CD4-positive, alpha-beta T cell (primary cell): ENCODE data around the gene LRRC34. TPM values are rescaled to one million over a fixed set of nuclear protein-coding genes. Genes with fewer than 3 reads are reported as not detected.

Experiments used
- ATAC-seq: fragments of 200-7000 bp; cut with Tn5 transposase; one replicate; pipeline ENCODE4 v1.10.0; 2022; ENCODE audit warnings: mild to moderate bottlenecking; ENCODE audit not compliant: poor library complexity
- CTCF ChIA-PET: fragments of 350-600 bp; sonication (Branson Sonifier 250); formaldehyde crosslinking; loops from one replicate; lab custom pipeline; 2021; ENCODE audit warnings: antibody characterized with exemption, inconsistent platforms; lab: Charles Lee
- POLR2A ChIA-PET: fragments of 350-600 bp; sonication (Branson Sonifier 250); formaldehyde crosslinking; loops from one replicate; lab custom pipeline; 2021; ENCODE audit warnings: antibody characterized with exemption, inconsistent platforms; lab: Charles Lee
- DNase-seq, 14 experiments: peaks; one replicate each; pipeline ENCODE4 v3.0.0-alpha.2; 2013 to 2020; ENCODE audit warnings: mixed read lengths in 2 of 14
- H3K27ac ChIP-seq, 2 donors: one replicate each; pipeline versions ENCODE4 v1.5.1 to v1.7.0; 2013; ENCODE audit warnings: low read length in 2 of 2, low read depth in 1 of 2, mild to moderate bottlenecking in 1 of 2
- H3K27me3 ChIP-seq, 2 experiments: 1 replicate in 1 of 2; 2 replicates in 1 of 2; pipeline versions ENCODE4 v1.6.1 to v1.7.0; 2013; ENCODE audit warnings: low read length in 2 of 2, control low read depth in 1 of 2, mild to moderate bottlenecking in 1 of 2, moderate library complexity in 1 of 2; ENCODE audit not compliant: insufficient read depth in 2 of 2, control insufficient read depth in 1 of 2
- H3K36me3 ChIP-seq: one replicate; pipeline ENCODE4 v1.6.1; 2013; ENCODE audit warnings: low read length, control low read depth; ENCODE audit not compliant: insufficient read depth
- H3K4me1 ChIP-seq: one replicate; pipeline ENCODE4 v1.6.1; 2013; ENCODE audit warnings: low read length, control low read depth; ENCODE audit not compliant: insufficient read depth
- H3K4me3 ChIP-seq: one replicate; pipeline ENCODE4 v1.5.1; 2013; ENCODE audit warnings: mild to moderate bottlenecking, low read length, moderate library complexity
- H3K9me3 ChIP-seq, 2 experiments: 1 replicate in 1 of 2; 2 replicates in 1 of 2; pipeline versions ENCODE4 v1.6.1 to v1.7.0; 2013; ENCODE audit warnings: low read length in 2 of 2, mild to moderate bottlenecking in 2 of 2, control low read depth in 1 of 2, moderate library complexity in 1 of 2; ENCODE audit not compliant: control insufficient read depth in 1 of 2, insufficient read depth in 1 of 2
- H3K27ac Mint-ChIP-seq: one replicate; pipeline ENCODE4 v1.8.0; 2020; ENCODE audit warnings: mixed read lengths
- H3K27me3 Mint-ChIP-seq: one replicate; pipeline ENCODE4 v1.8.0; 2021; ENCODE audit warnings: mixed read lengths
- H3K36me3 Mint-ChIP-seq: one replicate; pipeline ENCODE4 v1.8.0; 2021; ENCODE audit warnings: low read depth, mixed read lengths
- H3K4me1 Mint-ChIP-seq: one replicate; pipeline ENCODE4 v1.8.0; 2021; ENCODE audit warnings: low read depth, mixed read lengths
- H3K4me3 Mint-ChIP-seq: one replicate; pipeline ENCODE4 v1.8.0; 2020; ENCODE audit warnings: mild to moderate bottlenecking, mixed read lengths
- H3K9me3 Mint-ChIP-seq: one replicate; pipeline ENCODE4 v1.8.0; 2020; ENCODE audit warnings: mixed read lengths
- intact Hi-C, 2 experiments: fragments of 100-400 bp; cut with DNase I in 1 of 2; cut with micrococcal nuclease in 1 of 2; formaldehyde crosslinking; loops; one replicate each; pipeline versions ENCODE4 v1.15.1 to v1.9.0; 2023 to 2025; cut with DNase I, micrococcal nuclease
- total RNA-seq, 174 experiments: library from RNA in 2 of 174; stranded (reverse) in 2 of 174; gene quantifications; one replicate each; pipeline ENCODE4 v1.2.3 and lab custom pipeline; 2021 to 2026
- TF ChIP-seq, protein P1 (sequence below): fragments of 200-600 bp; IDR thresholded peaks from one replicate; pipeline ENCODE4 v1.8.0; 2022; ENCODE audit warnings: antibody characterized with exemption, mild to moderate bottlenecking

LRRC34 gene
- total RNA-seq, 2 experiments from 2014 or later = 0.22 to 0.52 TPM

DNA sequence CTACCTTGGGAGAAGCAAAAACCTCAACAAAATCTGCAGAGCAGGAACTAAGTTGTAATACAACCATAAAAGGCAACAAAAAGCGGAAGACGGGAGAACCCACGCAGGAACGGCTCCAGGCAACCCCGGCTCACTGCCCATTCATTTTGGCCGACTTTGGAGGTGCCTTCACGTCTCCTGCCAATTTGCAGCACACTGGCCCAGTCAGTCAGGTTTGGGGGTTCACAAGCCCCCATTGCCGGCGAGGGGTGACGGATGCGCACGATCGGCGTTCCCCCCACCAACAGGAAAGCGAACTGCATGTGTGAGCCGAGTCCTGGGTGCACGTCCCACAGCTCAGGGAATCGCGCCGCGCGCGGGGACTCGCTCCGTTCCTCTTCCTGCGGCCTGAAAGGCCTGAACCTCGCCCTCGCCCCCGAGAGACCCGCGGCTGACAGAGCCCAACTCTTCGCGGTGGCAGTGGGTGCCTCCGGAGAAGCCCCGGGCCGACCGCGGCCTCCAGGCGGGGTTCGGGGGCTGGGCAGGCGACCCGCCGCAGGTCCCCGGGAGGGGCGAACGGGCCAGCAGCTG is 48.3 kb downstream of the LRRC34 start:
- Mint-ChIP-seq H3K27ac (peak overlapping the region; percentile 97), H3K27me3 (no peaks in the 10 kb centered on the region), H3K4me1 (peaks cover 38% of the 10 kb centered on the region), H3K9me3 (peaks cover 2% of the 10 kb centered on the region), H3K36me3 (peaks cover 7% of the 10 kb centered on the region), H3K4me3 (peak overlapping the region; percentile 98)
- peaks cover 27% of the 10 kb centered on the region for H3K4me1 ChIP-seq
- ATAC-seq = peak; percentile 52
- H3K4me3 ChIP-seq = peak overlapping the region; percentile 93
- POLR2A ChIA-PET = interaction anchor here (0.6 to 3.5 kb wide), 17 partner anchors 8 to 1715 kb away, joined by 3 to 85 read pairs (median 4); partner anchors contain the start of genes LRRC34, LRRIQ4, MYNN and PHC3
- CTCF ChIA-PET = no interaction called here
- peaks cover 0 to 4% of the 10 kb centered on the region in 2 experiments for H3K9me3 ChIP-seq
- intact Hi-C loops = loop anchor here (2.0 to 10.0 kb wide), 7 partner anchors 98 to 592 kb away; partner anchors contain the start of genes SKIL (in 2 of the 2), GPR160 (in 1 of the 2), PHC3 (in 1 of the 2) and SEC62 (in 1 of the 2)
- no peaks in the 10 kb centered on the region for H3K36me3 ChIP-seq
- H3K27me3 ChIP-seq = no peaks in the 10 kb centered on the region
- TF ChIP-seq, protein P1, sequence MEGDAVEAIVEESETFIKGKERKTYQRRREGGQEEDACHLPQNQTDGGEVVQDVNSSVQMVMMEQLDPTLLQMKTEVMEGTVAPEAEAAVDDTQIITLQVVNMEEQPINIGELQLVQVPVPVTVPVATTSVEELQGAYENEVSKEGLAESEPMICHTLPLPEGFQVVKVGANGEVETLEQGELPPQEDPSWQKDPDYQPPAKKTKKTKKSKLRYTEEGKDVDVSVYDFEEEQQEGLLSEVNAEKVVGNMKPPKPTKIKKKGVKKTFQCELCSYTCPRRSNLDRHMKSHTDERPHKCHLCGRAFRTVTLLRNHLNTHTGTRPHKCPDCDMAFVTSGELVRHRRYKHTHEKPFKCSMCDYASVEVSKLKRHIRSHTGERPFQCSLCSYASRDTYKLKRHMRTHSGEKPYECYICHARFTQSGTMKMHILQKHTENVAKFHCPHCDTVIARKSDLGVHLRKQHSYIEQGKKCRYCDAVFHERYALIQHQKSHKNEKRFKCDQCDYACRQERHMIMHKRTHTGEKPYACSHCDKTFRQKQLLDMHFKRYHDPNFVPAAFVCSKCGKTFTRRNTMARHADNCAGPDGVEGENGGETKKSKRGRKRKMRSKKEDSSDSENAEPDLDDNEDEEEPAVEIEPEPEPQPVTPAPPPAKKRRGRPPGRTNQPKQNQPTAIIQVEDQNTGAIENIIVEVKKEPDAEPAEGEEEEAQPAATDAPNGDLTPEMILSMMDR = no peak
- peak; percentile 43 to 81 (median 54) for DNase-seq
- H3K27ac ChIP-seq = peak overlapping the region; percentile 95 to 96

DNA sequence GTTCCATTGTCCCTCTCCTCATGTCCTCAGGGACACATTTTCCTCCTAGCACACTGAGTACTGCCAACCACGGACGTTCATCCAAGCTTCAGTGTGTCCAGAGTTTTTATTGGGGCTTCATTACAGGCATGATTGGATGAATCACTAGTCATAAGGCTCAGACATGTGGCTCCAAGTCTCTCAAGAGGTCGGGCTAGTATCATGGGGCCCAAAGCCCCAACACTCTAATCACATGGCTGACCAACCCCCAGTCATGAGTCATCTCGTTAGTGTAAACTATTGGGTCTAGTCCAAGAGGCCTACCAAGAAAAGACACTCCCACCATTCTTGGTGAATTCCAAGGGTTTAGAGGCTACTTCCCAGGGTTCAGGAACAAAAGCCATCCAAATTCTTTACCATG is 52.2 kb downstream of the LRRC34 start:
- DNase-seq = no peak
- Mint-ChIP-seq H3K9me3 (peaks cover 2% of the 10 kb centered on the region), H3K27ac (no peak overlapping the region), H3K36me3 (peaks cover 7% of the 10 kb centered on the region), H3K27me3 (no peaks in the 10 kb centered on the region), H3K4me1 (peaks cover 43% of the 10 kb centered on the region), H3K4me3 (no peak overlapping the region)
- Histone ChIP-seq H3K27ac (no peak overlapping the region), H3K4me3 (no peak overlapping the region), H3K9me3 (peaks cover 0 to under 1% of the 10 kb centered on the region in 2 experiments), H3K4me1 (peaks cover 24% of the 10 kb centered on the region), H3K36me3 (no peaks in the 10 kb centered on the region), H3K27me3 (no peaks in the 10 kb centered on the region)
- ChIA-PET CTCF (interaction anchor here (1.4 kb wide), 1 partner anchor 13 kb away, joined by 5 read pairs; the partner anchor contains the start of gene MYNN), POLR2A (interaction anchor here (1.5 kb wide), 1 partner anchor 12 kb away, joined by 4 read pairs; no protein-coding TSS in a partner anchor)
- intact Hi-C loops = loop anchor here (2.0 to 10.0 kb wide), 7 partner anchors 16 to 594 kb away; partner anchors contain the start of genes GPR160 (in 1 of the 2), PHC3 (in 1 of the 2), SEC62 (in 1 of the 2) and SKIL (in 1 of the 2)
- ATAC-seq = no peak
- TF ChIP-seq, protein P1 = no peak

DNA sequence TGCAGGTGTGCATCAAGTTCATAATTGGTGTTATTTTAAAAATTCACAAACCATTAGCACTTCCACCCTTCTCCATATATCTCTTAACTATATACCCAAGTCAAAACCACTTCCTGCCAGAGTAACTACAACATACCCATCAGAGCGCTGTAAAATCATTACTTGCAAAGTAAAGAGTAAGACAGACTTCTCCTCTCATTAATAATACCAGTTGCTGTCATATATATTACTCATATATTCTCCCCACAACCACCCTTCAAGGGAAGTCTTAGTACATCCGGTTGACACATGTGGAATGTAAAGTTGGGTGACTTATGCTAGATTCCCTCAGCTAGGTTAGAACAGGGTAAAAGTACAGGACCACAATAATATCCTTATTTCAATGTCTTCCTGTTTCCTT is 53.4 kb downstream of the LRRC34 start:
- Mint-ChIP-seq H3K27me3 (no peaks in the 10 kb centered on the region), H3K27ac (peak overlapping the region; percentile 1), H3K9me3 (peaks cover 2% of the 10 kb centered on the region), H3K4me3 (peak overlapping the region; percentile 0), H3K36me3 (peaks cover 5% of the 10 kb centered on the region), H3K4me1 (peaks cover 36% of the 10 kb centered on the region)
- H3K36me3 ChIP-seq = no peaks in the 10 kb centered on the region
- no peak overlapping the region for H3K4me3 ChIP-seq
- peak; percentile 53 for ATAC-seq
- no peaks in the 10 kb centered on the region for H3K9me3 ChIP-seq
- TF ChIP-seq, protein P1 = peak; percentile 11
- peaks cover 17% of the 10 kb centered on the region for H3K4me1 ChIP-seq
- ChIA-PET POLR2A (interaction anchor here (0.6 to 1.3 kb wide), 3 partner anchors 13 to 598 kb away, joined by 3 to 6 read pairs (median 3); partner anchors contain the start of genes GPR160 and SKIL), CTCF (interaction anchor here (1.4 kb wide), 1 partner anchor 14 kb away, joined by 5 read pairs; the partner anchor contains the start of gene MYNN)
- no peak overlapping the region for H3K27ac ChIP-seq
- H3K27me3 ChIP-seq = no peaks in the 10 kb centered on the region
- intact Hi-C loops = loop anchor here in 1 of 2 experiments (2.0 kb wide), 1 partner anchor 14 kb away; the partner anchor contains the start of gene MYNN
- DNase-seq = peak in 4 of 14 experiments; percentile 5 to 66 (median 33)
